Natural killer cell (primary cell): ENCODE measurements around the gene BOK. TPM values are rescaled to one million over a fixed set of nuclear protein-coding genes. Genes with fewer than 3 reads are reported as not detected.

Source experiments
- ATAC-seq, 3 donors: fragments of 150-1000 bp in 2 of 3; fragments of 200-7000 bp in 1 of 3; cut with Tn5 transposase; 1 replicate in 1 of 3; 2 replicates in 2 of 3; pipeline ENCODE4 v1.10.0; 2021; ENCODE audit warnings: mild to moderate bottlenecking in 2 of 3, moderate library complexity in 2 of 3
- DNase-seq, 2 donors: peaks; one replicate each; pipeline versions ENCODE4 v3.0.0 to v3.0.0-alpha.2; 2013 to 2021; ENCODE audit warnings: mixed read lengths in 1 of 2
- H3K27ac ChIP-seq: one replicate; pipeline ENCODE4 v1.5.1; 2013; ENCODE audit warnings: mild to moderate bottlenecking, low read length
- H3K27me3 ChIP-seq: one replicate; pipeline ENCODE4 v1.6.1; 2013; ENCODE audit warnings: low read length; ENCODE audit not compliant: control insufficient read depth, insufficient read depth
- H3K36me3 ChIP-seq: one replicate; pipeline ENCODE4 v1.6.1; 2013; ENCODE audit warnings: low read length; ENCODE audit not compliant: control insufficient read depth, insufficient read depth
- H3K4me1 ChIP-seq: one replicate; pipeline ENCODE4 v1.6.1; 2013; ENCODE audit warnings: low read length; ENCODE audit not compliant: control insufficient read depth, insufficient read depth
- H3K4me3 ChIP-seq: one replicate; pipeline ENCODE4 v1.5.1; 2013; ENCODE audit warnings: low read length
- H3K9me3 ChIP-seq: one replicate; pipeline ENCODE4 v1.6.1; 2013; ENCODE audit warnings: low read length; ENCODE audit not compliant: control insufficient read depth, insufficient read depth
- H3K27ac Mint-ChIP-seq, 2 donors: one replicate each; pipeline ENCODE4 v1.8.0; 2022; ENCODE audit warnings: mild to moderate bottlenecking in 2 of 2, mixed read lengths in 2 of 2, moderate library complexity in 1 of 2
- H3K27me3 Mint-ChIP-seq, 2 donors: one replicate each; pipeline ENCODE4 v1.8.0; 2022; ENCODE audit warnings: low read depth in 2 of 2, mixed read lengths in 2 of 2
- H3K36me3 Mint-ChIP-seq: one replicate; pipeline ENCODE4 v1.8.0; 2022; ENCODE audit warnings: mixed read lengths
- H3K4me1 Mint-ChIP-seq, 2 donors: one replicate each; pipeline ENCODE4 v1.8.0; 2022; ENCODE audit warnings: mixed read lengths in 2 of 2
- H3K4me3 Mint-ChIP-seq: one replicate; pipeline ENCODE4 v1.8.0; 2022; ENCODE audit warnings: mild to moderate bottlenecking, moderate library complexity, mixed read lengths
- H3K9me3 Mint-ChIP-seq, 2 donors: one replicate each; pipeline ENCODE4 v1.8.0; 2022; ENCODE audit warnings: mixed read lengths in 2 of 2
- WGBS: methylation state at CpG from one replicate; pipeline ENCODE4 v1.1.7; 2013; ENCODE audit warnings: missing lambda C conversion rate; ENCODE audit not compliant: insufficient coverage; 5-methylcytosine and 5-hydroxymethylcytosine counted together
- intact Hi-C: fragments of 100-400 bp; cut with micrococcal nuclease; formaldehyde crosslinking; loops from one replicate; pipeline ENCODE4 v1.14.2; 2022
- total RNA-seq, 4 donors: library from RNA; stranded (reverse); fragments of 120-200 nt in 1 of 4; gene quantifications; one replicate each; pipeline versions ENCODE4 v1.2.3 to v1.2.4, GENCODE V29; 2013 to 2022
- TF ChIP-seq, protein P1 (sequence below): fragments of 200-600 bp; IDR thresholded peaks from one replicate; pipeline ENCODE4 v1.8.0; 2022; ENCODE audit warnings: antibody characterized with exemption

Gene BOK
- total RNA-seq, 3 donors from 2014 or later (not counting 1 experiment from before 2014, with no cell fraction given), result 11.0 to 23.7 (median 19.6) TPM

DNA sequence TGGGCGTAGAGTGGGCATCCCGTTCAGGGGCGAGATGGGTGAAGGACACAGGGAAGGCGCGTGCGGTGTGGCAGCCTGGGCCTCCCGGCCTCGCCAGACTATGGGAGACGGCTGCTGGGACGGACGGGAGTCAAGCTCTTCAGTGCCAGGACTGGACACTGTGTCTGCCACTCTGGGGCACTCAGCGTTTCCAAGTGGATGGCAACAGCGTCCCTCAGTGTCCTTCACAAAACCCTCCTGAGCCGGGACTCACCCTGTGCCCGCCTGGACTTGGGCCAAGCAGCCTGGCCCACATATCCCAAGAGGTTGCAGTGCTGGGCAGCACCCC, 16.3 kb upstream of the BOK start:
- Mint-ChIP-seq H3K4me3 (no peak overlapping the region), H3K36me3 (no peaks in the 10 kb centered on the region), H3K4me1 (peaks cover 4 to 5% of the 10 kb centered on the region in 2 donors), H3K9me3 (no peaks in the 10 kb centered on the region), H3K27me3 (peaks cover 0 to 10% of the 10 kb centered on the region in 2 donors), H3K27ac (no peak overlapping the region)
- no peak for DNase-seq
- H3K4me1 ChIP-seq, result peaks cover 12% of the 10 kb centered on the region
- peaks cover 11% of the 10 kb centered on the region for H3K27me3 ChIP-seq
- H3K36me3 ChIP-seq, result no peaks in the 10 kb centered on the region
- no peak overlapping the region for H3K27ac ChIP-seq
- H3K4me3 ChIP-seq, result no peak overlapping the region
- no peak for ATAC-seq
- TF ChIP-seq, protein P1, sequence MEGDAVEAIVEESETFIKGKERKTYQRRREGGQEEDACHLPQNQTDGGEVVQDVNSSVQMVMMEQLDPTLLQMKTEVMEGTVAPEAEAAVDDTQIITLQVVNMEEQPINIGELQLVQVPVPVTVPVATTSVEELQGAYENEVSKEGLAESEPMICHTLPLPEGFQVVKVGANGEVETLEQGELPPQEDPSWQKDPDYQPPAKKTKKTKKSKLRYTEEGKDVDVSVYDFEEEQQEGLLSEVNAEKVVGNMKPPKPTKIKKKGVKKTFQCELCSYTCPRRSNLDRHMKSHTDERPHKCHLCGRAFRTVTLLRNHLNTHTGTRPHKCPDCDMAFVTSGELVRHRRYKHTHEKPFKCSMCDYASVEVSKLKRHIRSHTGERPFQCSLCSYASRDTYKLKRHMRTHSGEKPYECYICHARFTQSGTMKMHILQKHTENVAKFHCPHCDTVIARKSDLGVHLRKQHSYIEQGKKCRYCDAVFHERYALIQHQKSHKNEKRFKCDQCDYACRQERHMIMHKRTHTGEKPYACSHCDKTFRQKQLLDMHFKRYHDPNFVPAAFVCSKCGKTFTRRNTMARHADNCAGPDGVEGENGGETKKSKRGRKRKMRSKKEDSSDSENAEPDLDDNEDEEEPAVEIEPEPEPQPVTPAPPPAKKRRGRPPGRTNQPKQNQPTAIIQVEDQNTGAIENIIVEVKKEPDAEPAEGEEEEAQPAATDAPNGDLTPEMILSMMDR, result no peak
- no peaks in the 10 kb centered on the region for H3K9me3 ChIP-seq
- WGBS, result 84% methylated on average over 15 of the region's 15 CpGs
- intact Hi-C loops, result no loop called here

- DNase-seq (no peak), ATAC-seq (no peak)
- TF ChIP-seq, protein P1, result no peak
- intact Hi-C loops, result no loop called here
- H3K4me1 Mint-ChIP-seq, result peaks cover 4 to 5% of the 10 kb centered on the region in 2 donors
- no peaks in the 10 kb centered on the region for H3K9me3 ChIP-seq
- H3K4me1 ChIP-seq, result peaks cover 12% of the 10 kb centered on the region
- H3K36me3 ChIP-seq, result no peaks in the 10 kb centered on the region
- WGBS, result 88% methylated on average over 10 of the region's 10 CpGs
- no peak overlapping the region for H3K27ac ChIP-seq
- no peak overlapping the region for H3K4me3 ChIP-seq
- peaks cover 0 to 7% of the 10 kb centered on the region in 2 donors for H3K27me3 Mint-ChIP-seq
- H3K4me3 Mint-ChIP-seq, result no peak overlapping the region
- no peaks in the 10 kb centered on the region for H3K36me3 Mint-ChIP-seq
- H3K27ac Mint-ChIP-seq, result no peak overlapping the region
- no peaks in the 10 kb centered on the region for H3K9me3 Mint-ChIP-seq
- H3K27me3 ChIP-seq, result peaks cover 11% of the 10 kb centered on the region
These were observed 13.4 kb upstream of the BOK start for GRCh38 chr2:241545106-241545505.

DNA sequence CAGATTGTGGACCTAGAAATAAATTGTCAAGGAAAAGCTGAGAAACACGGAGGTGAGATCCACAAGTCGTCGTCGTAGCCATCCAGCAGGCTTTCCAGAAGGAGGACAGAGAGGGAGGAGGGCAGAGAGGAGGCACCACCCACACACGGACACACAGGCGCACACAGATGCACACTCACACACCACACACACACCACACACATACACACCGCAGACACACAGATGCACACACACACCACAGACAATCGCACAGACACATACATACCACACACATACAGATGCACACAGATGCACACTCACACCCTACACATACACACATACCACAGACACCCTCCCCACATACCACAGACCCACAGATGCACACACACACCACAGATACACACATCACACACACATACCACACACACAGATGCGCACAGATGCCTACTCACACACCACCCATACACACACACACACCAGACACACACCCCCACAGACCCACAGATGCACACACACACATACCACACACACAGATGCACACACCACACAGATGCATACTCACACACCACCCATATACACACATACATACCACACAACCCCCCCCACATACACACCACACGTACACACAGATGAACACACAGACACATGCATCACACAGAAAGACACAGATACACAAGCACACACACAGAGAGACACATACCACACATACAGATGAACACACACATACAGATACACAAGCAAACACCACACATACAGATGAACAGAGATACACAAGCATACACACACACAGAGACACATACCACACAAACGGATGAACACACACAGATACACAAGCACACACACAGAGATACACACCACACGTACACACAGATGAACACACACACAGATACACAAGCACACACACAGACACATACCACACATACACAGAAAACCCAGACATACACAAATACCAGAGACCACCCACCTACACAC, 12.7 kb upstream of the BOK start:
- TF ChIP-seq, protein P1, result no peak
- Mint-ChIP-seq H3K27me3 (peaks cover 0 to 4% of the 10 kb centered on the region in 2 donors), H3K4me3 (no peak overlapping the region), H3K4me1 (peaks cover under 1 to 1% of the 10 kb centered on the region in 2 donors), H3K27ac (no peak overlapping the region), H3K9me3 (no peaks in the 10 kb centered on the region), H3K36me3 (no peaks in the 10 kb centered on the region)
- DNase-seq, result no peak
- H3K27ac ChIP-seq, result no peak overlapping the region
- no peak overlapping the region for H3K4me3 ChIP-seq
- intact Hi-C loops, result no loop called here
- no peaks in the 10 kb centered on the region for H3K36me3 ChIP-seq
- H3K27me3 ChIP-seq, result peaks cover 9% of the 10 kb centered on the region
- H3K9me3 ChIP-seq, result no peaks in the 10 kb centered on the region
- no peak for ATAC-seq
- H3K4me1 ChIP-seq, result peaks cover 8% of the 10 kb centered on the region
- WGBS, result 82% methylated on average over 11 of the region's 12 CpGs
